ENCODE measurements around the gene ECE2. TPM values are rescaled to one million over a fixed set of nuclear protein-coding genes. Genes with fewer than 3 reads are reported as not detected.
A peak's percentile ranks its signal among the peaks of the same experiment; 100 is the strongest.

ECE2 gene
- polyA plus RNA-seq, 1 of the 3 experiments (the other 2 are of a cell fraction), result 0.03 TPM

DNA sequence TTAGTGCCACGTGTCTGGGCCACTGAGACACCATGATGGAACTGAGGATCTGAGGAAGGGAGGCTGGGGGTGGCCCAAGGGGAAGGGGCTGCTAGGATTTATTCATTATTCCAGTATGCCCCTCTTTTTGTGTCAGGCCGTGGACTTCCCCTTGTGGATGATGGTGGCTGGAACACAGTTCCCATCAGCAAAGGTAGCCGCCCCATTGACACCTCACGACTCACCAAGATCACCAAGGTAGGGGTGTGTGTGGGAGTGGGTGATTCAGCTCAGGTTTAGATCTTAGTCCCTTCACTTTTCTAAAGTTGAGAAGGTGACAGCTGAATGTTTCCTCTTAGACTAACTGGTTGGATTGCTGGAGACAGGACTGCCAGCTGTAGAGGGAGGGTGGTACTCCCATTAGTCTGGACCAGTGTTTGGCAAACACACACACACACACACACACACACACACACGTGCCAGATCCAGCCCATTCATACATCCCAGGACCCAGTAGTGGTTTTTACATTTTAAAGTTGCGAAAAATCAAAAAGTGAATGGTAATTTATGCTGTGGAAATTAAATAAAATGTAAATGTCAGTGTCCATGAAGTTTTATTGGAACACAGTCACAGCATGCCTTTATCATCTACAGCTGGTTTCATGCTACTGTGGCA, 50.0 kb downstream of the ECE2 start:
- 92% methylated on average over 6 of the region's 6 CpGs for WGBS (ENCODE audit: low lambda C conversion rate)
- peaks cover 92% of the 10 kb centered on the region for H3K79me2 ChIP-seq (ENCODE audit: insufficient read depth)
- H3K4me1 ChIP-seq (ENCODE audit: control insufficient read depth in 1 of 2, insufficient read depth in 2 of 2, low read depth in 1 of 2, low read length in 1 of 2), result peaks cover 0 to under 1% of the 10 kb centered on the region in 2 experiments; a peak in 1 of 4 replicates
- ChIA-PET CTCF (no interaction called here), POLR2A (no interaction called here)
- no peak overlapping the region for H2AFZ ChIP-seq (ENCODE audit: low read depth)
- peaks cover 48% of the 10 kb centered on the region for H4K20me1 ChIP-seq (ENCODE audit: insufficient read depth)
- H3K9me2 ChIP-seq, result no peaks in the 10 kb centered on the region
- no peak overlapping the region for H3K27ac ChIP-seq (ENCODE audit: low read depth in 2 of 2, low read length in 1 of 2)
- DNase-seq, result peak; percentile 5
- H3K36me3 ChIP-seq (replicated peaks in 1 of 2; ENCODE audit: control insufficient read depth in 1 of 2, insufficient read depth in 2 of 2, low read length in 1 of 2), result peaks cover 87 to 95% of the 10 kb centered on the region in 2 experiments
- no peak overlapping the region for H3K9ac ChIP-seq
- H3K4me2 ChIP-seq, result no peak overlapping the region
- H3K27me3 ChIP-seq (ENCODE audit: insufficient read depth), result no peaks in the 10 kb centered on the region
- H3F3A ChIP-seq (replicated peaks; ENCODE audit: insufficient read depth), result peaks cover 48% of the 10 kb centered on the region
- TF ChIP-seq, protein P1, sequence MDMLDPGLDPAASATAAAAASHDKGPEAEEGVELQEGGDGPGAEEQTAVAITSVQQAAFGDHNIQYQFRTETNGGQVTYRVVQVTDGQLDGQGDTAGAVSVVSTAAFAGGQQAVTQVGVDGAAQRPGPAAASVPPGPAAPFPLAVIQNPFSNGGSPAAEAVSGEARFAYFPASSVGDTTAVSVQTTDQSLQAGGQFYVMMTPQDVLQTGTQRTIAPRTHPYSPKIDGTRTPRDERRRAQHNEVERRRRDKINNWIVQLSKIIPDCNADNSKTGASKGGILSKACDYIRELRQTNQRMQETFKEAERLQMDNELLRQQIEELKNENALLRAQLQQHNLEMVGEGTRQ (IDR thresholded peaks at IDR 0.05; ENCODE audit: borderline replicate concordance, low read depth, low read length), result no peak
- TF ChIP-seq EP300 (IDR thresholded peaks at IDR 0.05; ENCODE audit: borderline replicate concordance in 1 of 2, low read depth in 1 of 2, low read length in 1 of 2), result no peak
- no peak for TF ChIP-seq GATA2 (CRISPR knock-in tag; IDR thresholded peaks at IDR 0.05)
- TF ChIP-seq YY1 (IDR thresholded peaks at IDR 0.05; ENCODE audit: low read depth), result no peak
- no peak for TF ChIP-seq RFX5 (IDR thresholded peaks at IDR 0.05; ENCODE audit: low read length)
- no peak for TF ChIP-seq MEF2A (IDR thresholded peaks at IDR 0.05; ENCODE audit: borderline replicate concordance, low read depth)
- no peak for TF ChIP-seq TEAD4 (IDR thresholded peaks at IDR 0.05; ENCODE audit: borderline replicate concordance, insufficient read depth)
- TF ChIP-seq, protein P2, sequence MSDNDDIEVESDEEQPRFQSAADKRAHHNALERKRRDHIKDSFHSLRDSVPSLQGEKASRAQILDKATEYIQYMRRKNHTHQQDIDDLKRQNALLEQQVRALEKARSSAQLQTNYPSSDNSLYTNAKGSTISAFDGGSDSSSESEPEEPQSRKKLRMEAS (IDR thresholded peaks at IDR 0.05; ENCODE audit: low read depth), result no peak
- TF ChIP-seq MXI1 (IDR thresholded peaks at IDR 0.05; ENCODE audit: low read depth, low read length), result no peak
- TF ChIP-seq TAF1 (IDR thresholded peaks at IDR 0.05; ENCODE audit: borderline replicate concordance, low read depth, low read length), result no peak
- TF ChIP-seq NRF1 (IDR thresholded peaks at IDR 0.05; ENCODE audit: low read depth, low read length), result no peak
- TF ChIP-seq, protein P3, sequence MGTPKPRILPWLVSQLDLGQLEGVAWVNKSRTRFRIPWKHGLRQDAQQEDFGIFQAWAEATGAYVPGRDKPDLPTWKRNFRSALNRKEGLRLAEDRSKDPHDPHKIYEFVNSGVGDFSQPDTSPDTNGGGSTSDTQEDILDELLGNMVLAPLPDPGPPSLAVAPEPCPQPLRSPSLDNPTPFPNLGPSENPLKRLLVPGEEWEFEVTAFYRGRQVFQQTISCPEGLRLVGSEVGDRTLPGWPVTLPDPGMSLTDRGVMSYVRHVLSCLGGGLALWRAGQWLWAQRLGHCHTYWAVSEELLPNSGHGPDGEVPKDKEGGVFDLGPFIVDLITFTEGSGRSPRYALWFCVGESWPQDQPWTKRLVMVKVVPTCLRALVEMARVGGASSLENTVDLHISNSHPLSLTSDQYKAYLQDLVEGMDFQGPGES (IDR thresholded peaks at IDR 0.05; ENCODE audit: low read depth, low read length), result no peak
- no peak for TF ChIP-seq RAD21 (IDR thresholded peaks at IDR 0.05; ENCODE audit: low read length)
- TF ChIP-seq ELF1 (IDR thresholded peaks at IDR 0.05), result no peak
- no peak for TF ChIP-seq CHD2 (IDR thresholded peaks at IDR 0.05; ENCODE audit: low read length, partially characterized antibody)
- no peaks in the 10 kb centered on the region for H3K9me3 ChIP-seq
- H3K4me3 ChIP-seq (ENCODE audit: low read depth in 2 of 2, low read length in 1 of 2), result no peak overlapping the region

DNA sequence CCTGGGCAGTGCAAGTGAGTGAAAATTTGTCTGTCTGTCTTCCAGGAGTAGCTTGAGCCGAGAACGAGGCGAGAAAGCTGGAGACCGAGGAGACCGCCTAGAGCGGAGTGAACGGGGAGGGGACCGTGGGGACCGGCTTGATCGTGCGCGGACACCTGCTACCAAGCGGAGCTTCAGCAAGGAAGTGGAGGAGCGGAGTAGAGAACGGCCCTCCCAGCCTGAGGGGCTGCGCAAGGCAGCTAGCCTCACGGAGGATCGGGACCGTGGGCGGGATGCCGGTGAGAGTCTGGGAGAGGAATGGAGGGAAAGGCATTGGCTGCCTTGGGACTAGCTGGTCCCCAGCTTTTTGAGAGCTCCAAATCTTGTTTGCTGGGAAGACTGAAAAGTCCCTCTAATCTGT, 51.3 kb downstream of the ECE2 start:
- no peaks in the 10 kb centered on the region for H3K9me2 ChIP-seq
- CTCF ChIA-PET, result interaction anchor here (1.2 kb wide), 1 partner anchor 10 kb away, joined by 3 read pairs; no protein-coding TSS in a partner anchor
- POLR2A ChIA-PET, result interaction anchor here (1.8 kb wide), 1 partner anchor 10 kb away, joined by 5 read pairs; no protein-coding TSS in a partner anchor

More for the DNA sequence above, 51.3 kb downstream of the ECE2 start:
- Histone ChIP-seq H3K9ac (no peak overlapping the region), H4K20me1 (ENCODE audit: insufficient read depth) (peaks cover 43% of the 10 kb centered on the region), H3K36me3 (replicated peaks in 1 of 2; ENCODE audit: control insufficient read depth in 1 of 2, insufficient read depth in 2 of 2, low read length in 1 of 2) (peaks cover 87 to 95% of the 10 kb centered on the region in 2 experiments), H3K4me3 (ENCODE audit: low read depth in 2 of 2, low read length in 1 of 2) (no peak overlapping the region), H3K79me2 (ENCODE audit: insufficient read depth) (peaks cover 84% of the 10 kb centered on the region), H2AFZ (ENCODE audit: low read depth) (no peak overlapping the region), H3F3A (replicated peaks; ENCODE audit: insufficient read depth) (peaks cover 58% of the 10 kb centered on the region), H3K4me2 (no peak overlapping the region), H3K9me3 (no peaks in the 10 kb centered on the region), H3K27ac (ENCODE audit: low read depth in 2 of 2, low read length in 1 of 2) (no peak overlapping the region), H3K4me1 (ENCODE audit: control insufficient read depth in 1 of 2, insufficient read depth in 2 of 2, low read depth in 1 of 2, low read length in 1 of 2) (peaks cover 0 to 12% of the 10 kb centered on the region in 2 experiments; a peak in 1 of 4 replicates), H3K27me3 (ENCODE audit: insufficient read depth) (no peaks in the 10 kb centered on the region)
- DNase-seq, result no peak
- TF ChIP-seq NRF1 (IDR thresholded peaks at IDR 0.05; ENCODE audit: low read depth, low read length), result no peak
- TF ChIP-seq GABPA (IDR thresholded peaks at IDR 0.05; ENCODE audit: low read depth), result no peak
- TF ChIP-seq RAD21 (IDR thresholded peaks at IDR 0.05; ENCODE audit: low read length), result no peak
- TF ChIP-seq EP300 (IDR thresholded peaks at IDR 0.05; ENCODE audit: borderline replicate concordance in 1 of 2, low read depth in 1 of 2, low read length in 1 of 2), result no peak
- no peak for TF ChIP-seq RFX5 (IDR thresholded peaks at IDR 0.05; ENCODE audit: low read length)
- WGBS (ENCODE audit: low lambda C conversion rate), result 97% methylated on average over 21 of the region's 21 CpGs

Measured in SK-N-SH (cell line).